HG02938 (cell line): ENCODE results near the gene CACNA1C.

Experiments
- ATAC-seq: cut with Tn5 transposase; IDR thresholded peaks from one replicate; pipeline ENCODE4 v1.9.1; 2021; ENCODE audit warnings: mild to moderate bottlenecking, moderate library complexity; ENCODE audit not compliant: unreplicated experiment

CACNA1C gene

DNA sequence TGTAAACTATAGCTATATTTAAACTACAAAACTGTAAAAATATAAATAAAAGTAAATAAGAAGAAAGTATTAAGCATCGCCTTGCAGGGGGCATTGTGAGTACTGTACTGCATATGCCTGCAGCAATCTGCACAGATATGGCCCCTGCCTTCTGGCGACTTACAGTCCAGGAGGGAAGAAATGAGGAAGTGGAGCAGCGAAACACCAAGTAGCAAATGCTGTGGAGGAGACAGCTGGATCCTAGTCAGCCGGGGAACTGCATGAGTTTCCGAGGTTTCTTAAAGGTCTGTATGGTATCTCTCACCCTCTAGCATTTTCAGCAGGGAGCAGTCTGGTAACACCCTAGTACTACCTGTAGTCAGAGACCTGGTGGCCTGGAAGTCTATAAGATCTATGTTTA lies 256.9 kb downstream of the CACNA1C start:
- ATAC-seq, result no peak

DNA sequence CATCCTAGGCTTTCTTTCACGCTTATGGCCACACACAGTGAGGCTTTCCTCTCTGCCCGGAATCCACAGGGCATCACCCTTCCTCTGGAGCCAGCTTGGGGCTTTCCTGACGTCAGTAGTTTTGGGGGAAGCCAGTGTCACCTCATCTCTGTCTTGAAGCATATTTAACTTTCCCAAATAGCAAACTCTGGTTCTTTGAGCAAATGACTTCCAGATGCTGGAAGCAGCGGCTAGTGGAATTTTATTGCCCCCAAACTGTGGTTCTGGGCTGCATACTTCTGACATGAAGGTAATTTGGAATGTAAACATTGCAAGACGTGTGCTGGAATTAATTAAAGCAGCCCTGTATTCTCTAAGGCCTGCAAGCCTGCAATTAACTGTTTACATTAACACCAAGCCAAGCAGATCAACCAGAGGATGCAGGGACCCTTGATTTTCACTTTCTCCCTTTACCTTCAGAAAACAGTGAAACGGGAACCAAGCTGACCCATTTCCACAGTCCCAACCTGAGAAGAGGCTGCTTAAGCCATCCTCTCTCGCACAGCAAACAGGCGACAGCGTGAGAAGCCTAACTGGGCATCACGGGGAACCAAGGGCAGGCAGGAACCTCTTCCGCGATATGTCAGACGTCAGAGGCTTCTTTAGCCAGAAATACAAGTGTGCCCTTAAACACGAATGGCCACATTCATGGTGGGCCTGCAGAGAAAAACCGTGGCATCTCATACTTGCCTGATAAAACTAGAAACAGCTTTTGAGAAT lies 258.4 kb downstream of the CACNA1C start:
- no peak for ATAC-seq

- no peak for ATAC-seq
Observed at GRCh38 chr12:2312175-2312574, 259.4 kb downstream of the CACNA1C start.

GRCh38 chr12:2312770-2313169 lies 260.0 kb downstream of the CACNA1C start:
- ATAC-seq, result no peak

GRCh38 chr12:2314492-2314891 lies 261.7 kb downstream of the CACNA1C start:
- ATAC-seq, result no peak

- no peak for ATAC-seq
Observed at GRCh38 chr12:2317772-2318171, 265.0 kb downstream of the CACNA1C start.

DNA sequence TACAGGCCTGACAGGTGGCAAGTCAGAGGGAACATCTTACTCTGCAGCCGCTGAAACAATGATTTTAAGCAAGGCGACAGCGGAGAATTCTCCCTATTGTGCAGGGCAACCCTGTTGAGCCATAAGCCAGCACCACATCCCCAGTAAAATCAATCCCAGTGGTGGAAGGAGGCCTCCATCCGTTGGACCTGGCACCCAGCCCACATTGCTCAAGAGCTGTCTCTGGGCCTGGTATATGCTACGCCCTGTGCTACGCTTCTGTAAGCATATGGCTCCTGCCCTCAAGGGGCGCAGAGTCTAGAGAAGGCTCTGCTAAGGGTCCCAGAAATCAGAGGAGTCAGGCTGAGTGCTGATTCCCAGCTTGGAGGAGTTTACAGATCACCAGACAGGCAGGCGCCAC lies 265.5 kb downstream of the CACNA1C start:
- ATAC-seq, result no peak

GRCh38 chr12:2319136-2319535 lies 266.3 kb downstream of the CACNA1C start:
- no peak for ATAC-seq

GRCh38 chr12:2319737-2320506 lies 267.1 kb downstream of the CACNA1C start:
- no peak for ATAC-seq

- ATAC-seq, result no peak
Observed at GRCh38 chr12:2320841-2321240, 268.1 kb downstream of the CACNA1C start.

GRCh38 chr12:2322554-2323120 lies 269.9 kb downstream of the CACNA1C start:
- no peak for ATAC-seq

DNA sequence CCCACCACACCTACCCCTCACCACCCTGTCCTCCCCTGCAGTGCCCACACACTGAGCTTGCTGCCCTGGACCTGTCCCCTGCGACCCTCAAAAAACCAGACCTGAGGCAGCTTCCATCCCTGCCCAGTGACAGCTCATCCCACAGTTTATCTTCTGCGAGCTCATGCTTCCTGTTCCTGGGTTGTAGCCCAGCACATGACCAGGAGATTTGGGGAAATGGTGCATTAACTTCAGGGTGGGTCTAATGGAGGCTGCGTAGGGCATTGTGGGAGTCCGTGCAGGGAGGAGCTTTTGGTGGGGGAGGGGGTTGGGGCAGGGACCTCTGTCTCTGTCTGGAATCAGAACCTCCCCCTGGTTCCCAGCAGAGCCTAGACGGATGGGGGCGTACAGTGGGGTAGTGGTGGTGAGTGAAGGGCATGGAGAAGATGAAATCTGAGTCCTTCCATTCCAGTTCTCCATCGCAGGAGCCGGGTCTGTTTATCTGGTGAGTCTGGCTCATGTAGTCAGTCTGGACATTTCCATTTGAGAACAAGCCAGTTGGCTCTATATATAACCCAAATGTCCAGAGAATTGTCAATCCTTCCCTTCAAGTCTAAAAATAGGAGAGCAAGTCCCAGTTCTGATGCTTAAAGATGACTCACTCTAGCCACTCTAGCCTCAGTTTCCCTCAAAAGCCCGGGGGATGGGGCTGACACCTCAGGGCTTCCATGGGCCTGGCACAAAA lies 270.9 kb downstream of the CACNA1C start:
- no peak for ATAC-seq

DNA sequence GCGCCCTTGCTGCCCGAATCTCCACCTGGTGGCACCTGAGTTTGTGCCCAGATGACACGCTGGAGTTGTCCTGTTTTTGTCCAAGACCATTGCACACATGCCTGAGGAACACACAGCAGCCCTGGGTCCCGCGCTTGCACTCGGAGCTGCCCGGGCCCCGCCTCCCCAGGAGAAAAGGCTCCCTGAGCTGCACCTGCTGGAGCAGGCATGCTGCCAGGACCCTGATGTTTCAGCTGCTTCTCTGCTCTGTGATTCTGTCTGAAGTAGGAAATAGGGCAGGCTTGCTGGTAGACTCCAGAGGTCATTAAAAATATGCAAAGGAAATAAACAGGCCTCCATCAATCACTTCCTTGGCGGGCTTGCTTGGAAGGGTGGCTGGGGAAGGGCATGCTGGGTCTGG lies 271.6 kb downstream of the CACNA1C start:
- ATAC-seq, result no peak

GRCh38 chr12:2325519-2325918 lies 272.7 kb downstream of the CACNA1C start:
- no peak for ATAC-seq

- ATAC-seq, result no peak
Observed at GRCh38 chr12:2326470-2326869, 273.7 kb downstream of the CACNA1C start.

DNA sequence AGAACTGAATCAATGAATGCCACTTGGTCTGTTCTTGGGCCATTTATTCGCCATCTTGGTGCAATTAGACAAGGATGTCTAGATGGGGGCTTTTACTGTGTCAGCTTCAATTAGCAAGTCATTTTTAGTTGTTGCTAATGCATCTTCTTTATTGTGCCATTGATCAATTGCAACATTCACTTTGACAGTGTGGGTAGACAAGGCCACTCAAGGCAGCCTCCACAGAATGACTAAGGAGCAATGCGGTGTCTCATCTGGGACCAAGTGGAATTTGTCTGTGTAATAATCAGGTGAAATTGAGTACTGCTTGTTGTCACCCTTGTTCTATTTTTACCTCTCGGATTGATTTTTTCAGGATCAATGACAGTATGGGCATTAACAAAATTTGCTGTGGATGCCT lies 275.9 kb downstream of the CACNA1C start:
- ATAC-seq, result no peak

GRCh38 chr12:2329661-2330210 lies 276.9 kb downstream of the CACNA1C start:
- no peak for ATAC-seq

DNA sequence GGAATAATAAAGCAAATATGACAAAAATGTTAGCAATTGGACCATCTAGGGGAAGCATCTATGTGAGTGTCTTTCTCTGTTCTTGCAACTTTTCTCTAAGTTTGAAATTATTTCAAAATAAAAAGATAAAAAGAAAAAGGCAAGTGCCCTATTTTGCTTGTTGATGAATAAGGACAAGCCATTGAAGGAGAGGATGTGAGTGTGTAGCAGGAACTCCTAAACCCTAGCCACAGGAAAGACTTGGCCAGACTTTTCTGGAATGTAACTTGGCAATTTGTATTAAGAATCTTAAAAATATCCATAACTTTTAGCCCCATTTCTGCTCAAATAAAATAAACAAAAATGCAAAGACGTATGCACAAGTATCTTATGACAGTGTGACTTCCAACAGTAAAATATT lies 279.4 kb downstream of the CACNA1C start:
- no peak for ATAC-seq

DNA sequence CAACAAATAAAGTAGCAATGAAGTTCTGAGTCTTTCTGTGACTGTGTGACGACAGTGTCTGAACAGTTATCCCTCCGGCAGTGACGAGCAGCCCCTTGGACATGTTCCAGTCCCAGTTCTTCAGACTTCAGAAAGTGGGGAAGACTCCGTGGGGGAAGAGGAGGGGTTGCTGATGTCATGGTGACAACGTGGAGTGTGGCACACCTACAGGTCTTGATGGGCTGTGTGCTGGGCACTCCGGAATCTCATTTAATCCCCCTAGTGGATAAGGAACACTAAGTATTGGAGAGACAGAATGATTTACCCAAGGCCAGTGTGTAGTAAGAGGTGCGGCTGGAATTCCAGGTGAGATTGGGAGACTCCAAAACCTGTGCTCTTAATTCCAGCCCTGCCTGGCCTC lies 280.2 kb downstream of the CACNA1C start:
- ATAC-seq, result no peak

DNA sequence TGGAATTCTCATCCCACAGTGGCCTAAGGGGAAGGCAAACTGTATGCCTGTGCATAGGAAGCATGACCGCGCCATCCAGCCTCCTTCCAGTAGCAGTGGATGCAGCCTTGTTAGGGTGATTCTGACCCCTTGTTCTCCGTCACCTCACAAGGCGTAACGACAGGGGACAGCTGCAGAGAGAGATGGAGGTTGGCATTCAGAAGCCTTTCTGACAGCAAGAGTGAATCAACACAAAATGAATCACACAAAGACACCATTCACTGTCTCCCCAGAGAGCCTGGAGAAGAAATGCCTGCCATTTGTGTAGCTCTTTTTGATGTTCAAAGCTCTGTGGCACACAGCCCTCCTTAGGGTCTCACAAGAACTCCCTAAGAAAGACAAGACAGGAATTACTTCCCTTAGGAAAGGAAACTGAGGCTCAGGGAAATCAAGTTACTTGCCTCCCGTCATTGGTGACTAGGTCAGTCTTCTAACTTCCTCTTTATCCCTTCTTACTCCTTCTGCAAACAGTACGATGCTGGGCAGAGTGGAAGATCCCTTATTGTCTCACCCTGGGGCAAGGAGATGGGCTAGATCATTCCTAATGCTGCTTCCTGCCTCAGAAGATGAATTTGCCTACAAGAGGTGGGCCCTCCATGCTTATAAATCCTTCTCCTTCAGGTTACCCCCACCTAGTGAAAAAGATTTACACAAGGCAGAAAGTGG lies 280.9 kb downstream of the CACNA1C start:
- ATAC-seq, result no peak
